Measurements from ENCODE around the gene SLC25A21. TPM values are rescaled to one million over a fixed set of nuclear protein-coding genes. Genes with fewer than 3 reads are reported as not detected.

The SLC25A21 gene
- total RNA-seq, 4 donors from 2014 or later, result 0.08 to 0.29 TPM; not detected in 2

DNA sequence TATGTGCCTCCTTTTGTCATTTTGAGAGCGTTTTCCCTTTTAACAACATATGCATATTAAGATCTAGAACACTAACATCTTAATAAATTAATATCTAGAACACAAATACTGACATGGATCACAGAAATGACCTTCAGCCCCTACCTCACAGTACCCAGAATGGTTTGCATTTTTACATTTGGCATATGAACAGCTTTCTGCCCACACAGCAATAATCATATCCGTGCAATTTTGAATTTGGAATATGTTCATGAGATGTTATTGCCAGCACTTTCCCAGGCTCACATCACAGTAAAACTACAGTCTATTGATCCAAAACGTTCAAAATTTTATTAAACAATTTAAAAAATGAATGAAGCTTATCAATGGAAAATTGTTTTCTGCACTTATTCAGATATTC, 114.6 kb downstream of the SLC25A21 start:
- intact Hi-C loops (cut with DNase I; ENCODE audit: low total_unique reads), result no loop called here
- 47 to 53% methylated on average over 3 of the region's 3 CpGs for WGBS, 2 donors
- TF ChIP-seq POLR2A (IDR thresholded peaks at IDR 0.05), result no peak
- TF ChIP-seq, protein P1, sequence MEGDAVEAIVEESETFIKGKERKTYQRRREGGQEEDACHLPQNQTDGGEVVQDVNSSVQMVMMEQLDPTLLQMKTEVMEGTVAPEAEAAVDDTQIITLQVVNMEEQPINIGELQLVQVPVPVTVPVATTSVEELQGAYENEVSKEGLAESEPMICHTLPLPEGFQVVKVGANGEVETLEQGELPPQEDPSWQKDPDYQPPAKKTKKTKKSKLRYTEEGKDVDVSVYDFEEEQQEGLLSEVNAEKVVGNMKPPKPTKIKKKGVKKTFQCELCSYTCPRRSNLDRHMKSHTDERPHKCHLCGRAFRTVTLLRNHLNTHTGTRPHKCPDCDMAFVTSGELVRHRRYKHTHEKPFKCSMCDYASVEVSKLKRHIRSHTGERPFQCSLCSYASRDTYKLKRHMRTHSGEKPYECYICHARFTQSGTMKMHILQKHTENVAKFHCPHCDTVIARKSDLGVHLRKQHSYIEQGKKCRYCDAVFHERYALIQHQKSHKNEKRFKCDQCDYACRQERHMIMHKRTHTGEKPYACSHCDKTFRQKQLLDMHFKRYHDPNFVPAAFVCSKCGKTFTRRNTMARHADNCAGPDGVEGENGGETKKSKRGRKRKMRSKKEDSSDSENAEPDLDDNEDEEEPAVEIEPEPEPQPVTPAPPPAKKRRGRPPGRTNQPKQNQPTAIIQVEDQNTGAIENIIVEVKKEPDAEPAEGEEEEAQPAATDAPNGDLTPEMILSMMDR (IDR thresholded peaks at IDR 0.05), result no peak
- no peak overlapping the region for H3K4me3 ChIP-seq (ENCODE audit: low read depth, poor library complexity, severe bottlenecking)
- no peak for DNase-seq (ENCODE audit: low spot score in 2 of 2)

DNA sequence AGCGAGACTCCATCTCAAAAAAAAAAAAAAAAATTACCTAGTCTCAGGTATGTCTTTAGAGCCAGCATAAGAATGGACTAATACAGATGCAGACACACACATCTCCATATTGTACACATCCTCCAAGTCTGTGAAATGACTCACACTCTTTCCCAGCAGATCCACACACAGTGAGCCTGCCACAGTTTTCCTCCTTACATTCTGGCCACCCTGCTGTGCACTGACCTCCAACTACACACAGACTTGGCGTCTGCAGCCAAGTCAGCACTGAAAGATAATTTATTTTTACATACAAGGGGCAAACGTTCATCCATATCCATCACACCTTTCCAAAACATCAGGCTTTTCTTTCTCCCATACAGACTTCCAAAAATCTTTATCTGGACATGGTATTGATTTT, 115.9 kb downstream of the SLC25A21 start:
- H3K4me3 ChIP-seq (ENCODE audit: low read depth, poor library complexity, severe bottlenecking), result no peak overlapping the region
- no peak for DNase-seq (ENCODE audit: low spot score in 2 of 2)
- TF ChIP-seq, protein P1 (IDR thresholded peaks at IDR 0.05), result no peak
- no peak for TF ChIP-seq POLR2A (IDR thresholded peaks at IDR 0.05)
- 68 to 73% methylated on average over 3 of the region's 3 CpGs for WGBS, 2 donors
- intact Hi-C loops (cut with DNase I; ENCODE audit: low total_unique reads), result no loop called here

DNA sequence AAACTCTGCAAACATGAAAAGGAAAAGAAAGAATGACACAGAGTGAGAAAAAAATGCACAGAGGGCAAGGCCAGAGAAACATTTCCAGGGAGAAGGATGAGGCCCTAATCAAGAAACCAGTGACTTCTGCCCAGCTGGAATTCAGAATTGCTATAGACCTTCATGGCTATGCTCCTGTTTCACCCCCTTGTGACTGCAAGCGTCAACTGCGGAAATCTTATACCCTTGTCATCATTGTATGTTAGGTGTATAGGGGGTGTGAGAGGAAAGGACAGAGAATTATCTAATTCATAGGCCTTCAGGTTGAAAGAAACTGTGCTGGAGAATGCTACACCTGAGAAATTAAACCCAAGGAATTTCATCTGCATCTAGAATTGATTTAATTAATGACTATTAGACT, 117.5 kb downstream of the SLC25A21 start:
- DNase-seq (ENCODE audit: low spot score in 2 of 2), result no peak
- 94 to 95% methylated on average over 2 of the region's 2 CpGs for WGBS, 2 donors
- H3K4me3 ChIP-seq (ENCODE audit: low read depth, poor library complexity, severe bottlenecking), result no peak overlapping the region
- TF ChIP-seq, protein P1 (IDR thresholded peaks at IDR 0.05), result no peak
- TF ChIP-seq POLR2A (IDR thresholded peaks at IDR 0.05), result no peak
- intact Hi-C loops (cut with DNase I; ENCODE audit: low total_unique reads), result no loop called here

DNA sequence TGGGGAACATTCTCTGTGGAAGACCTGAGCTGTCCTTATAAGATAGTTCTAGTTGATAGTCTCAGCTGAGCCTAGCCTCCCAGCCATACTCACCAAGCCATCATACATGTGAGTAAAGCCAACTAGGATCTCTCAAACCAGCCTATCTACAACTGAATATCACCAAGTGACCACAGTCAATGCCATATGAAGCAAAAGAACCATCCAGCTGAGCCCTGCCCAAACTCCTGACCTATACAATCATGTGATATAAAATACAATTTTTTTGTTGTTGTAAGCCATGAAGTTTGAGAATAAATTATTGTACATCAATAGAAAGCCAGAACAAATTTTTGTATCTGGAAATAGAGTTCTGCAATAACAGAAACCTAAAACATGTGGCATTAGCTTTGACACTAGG, 118.3 kb downstream of the SLC25A21 start:
- H3K4me3 ChIP-seq (ENCODE audit: low read depth, poor library complexity, severe bottlenecking), result no peak overlapping the region
- no peak for DNase-seq (ENCODE audit: low spot score in 2 of 2)
- TF ChIP-seq POLR2A (IDR thresholded peaks at IDR 0.05), result no peak
- TF ChIP-seq, protein P1 (IDR thresholded peaks at IDR 0.05), result no peak
- intact Hi-C loops (cut with DNase I; ENCODE audit: low total_unique reads), result no loop called here

DNA sequence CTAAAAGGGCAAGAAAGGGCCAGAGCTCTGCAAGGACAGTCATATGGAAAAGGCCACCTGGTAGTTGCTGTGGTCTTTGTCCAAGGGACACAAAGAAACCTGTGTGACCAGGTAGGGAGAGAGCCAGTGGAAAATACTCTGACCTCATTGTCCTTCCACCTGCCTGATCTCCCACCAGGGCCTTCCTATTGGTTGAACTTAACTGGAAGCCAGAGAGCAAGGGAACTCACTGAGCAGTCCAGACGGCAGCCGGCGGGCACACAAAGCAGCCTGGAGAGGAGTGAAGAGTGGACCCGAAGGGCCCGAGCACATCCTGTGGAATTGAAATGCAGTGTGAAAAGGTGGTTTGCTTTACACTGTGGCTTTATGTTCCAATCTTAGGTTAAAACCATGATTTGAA, 120.7 kb downstream of the SLC25A21 start:
- no peak overlapping the region for H3K4me3 ChIP-seq (ENCODE audit: low read depth, poor library complexity, severe bottlenecking)
- TF ChIP-seq POLR2A (IDR thresholded peaks at IDR 0.05), result no peak
- TF ChIP-seq, protein P1 (IDR thresholded peaks at IDR 0.05), result no peak
- 92 to 95% methylated on average over 5 of the region's 5 CpGs for WGBS, 2 donors
- intact Hi-C loops (cut with DNase I; ENCODE audit: low total_unique reads), result no loop called here
- DNase-seq (ENCODE audit: low spot score in 2 of 2), result no peak

DNA sequence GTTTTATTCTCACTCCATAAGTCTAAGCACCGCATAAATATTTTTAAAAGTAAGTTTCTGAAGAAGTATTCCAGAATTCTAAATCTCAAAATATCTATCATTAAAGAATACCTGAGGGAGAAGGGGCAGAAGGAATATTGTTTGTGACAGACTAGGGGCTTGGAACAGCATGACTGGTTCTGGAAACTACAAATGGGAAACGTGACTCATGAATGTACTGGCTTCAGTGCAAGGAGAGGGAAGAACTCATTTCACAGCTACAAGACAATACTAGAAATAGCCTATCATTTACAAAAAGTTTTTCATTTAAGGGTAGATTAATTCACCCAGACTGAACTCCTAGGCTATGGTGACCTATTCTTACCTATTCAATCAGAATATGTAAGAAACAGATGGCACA, 121.3 kb downstream of the SLC25A21 start:
- TF ChIP-seq, protein P1 (IDR thresholded peaks at IDR 0.05), result no peak
- TF ChIP-seq POLR2A (IDR thresholded peaks at IDR 0.05), result no peak
- 73 to 75% methylated on average over 2 of the region's 2 CpGs for WGBS, 2 donors
- no peak overlapping the region for H3K4me3 ChIP-seq (ENCODE audit: low read depth, poor library complexity, severe bottlenecking)
- DNase-seq (ENCODE audit: low spot score in 2 of 2), result no peak
- intact Hi-C loops (cut with DNase I; ENCODE audit: low total_unique reads), result no loop called here

All from lower leg skin (tissue), 4 donors.